Fibroblast of the aortic adventitia (primary cell): ENCODE results near the gene DIPK1A. TPM values are rescaled to one million over a fixed set of nuclear protein-coding genes. Genes with fewer than 3 reads are reported as not detected.
"Not testable (repeated sequence)": the region's sequence is repeated elsewhere in the genome, so short reads cannot be mapped to it uniquely, and the experiment has no call there.

ENCODE experiments used
- DNase-seq: peaks from one replicate; pipeline ENCODE4 v3.0.0-alpha.2; 2010; ENCODE audit warnings: low read depth
- H3K4me3 ChIP-seq: 2 replicates; pipeline ENCODE4 v1.5.1; 2011; ENCODE audit warnings: low read depth, mild to moderate bottlenecking, control low read depth, low read length, moderate library complexity
- CTCF ChIP-seq: IDR thresholded peaks from 2 replicates; pipeline ENCODE4 v1.5.1; 2011; ENCODE audit warnings: mild to moderate bottlenecking, low read length, control low read depth, inconsistent platforms; ENCODE audit not compliant: insufficient read depth
- total RNA-seq: library from RNA; depleted of rRNA; stranded (reverse); fragments of >200 nt; gene quantifications from 2 replicates; pipeline ENCODE4 v1.2.3, GENCODE V29; 2012; ENCODE audit warnings: low replicate concordance

The DIPK1A gene
- total RNA-seq, 1 donor: 17.1 TPM

DNA sequence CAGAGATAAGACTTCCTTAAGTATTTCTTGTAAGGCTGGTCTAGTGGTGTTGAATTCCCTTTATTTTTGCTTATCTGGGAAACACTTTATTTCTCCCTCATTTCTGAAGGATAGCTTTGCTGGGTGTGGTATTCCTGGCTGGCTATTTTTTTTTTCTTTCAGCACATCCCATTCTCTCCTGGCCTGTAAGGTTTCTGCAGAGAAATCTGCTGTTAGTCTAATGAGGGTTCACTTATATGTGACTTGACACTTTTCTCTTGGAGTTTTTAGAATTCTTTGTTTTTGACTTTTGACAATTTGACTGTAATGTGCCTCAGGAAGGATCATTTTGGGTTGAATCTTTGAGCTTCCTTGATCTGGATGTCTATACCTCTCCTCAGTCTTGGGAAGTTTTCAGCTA is 61.5 kb downstream of the DIPK1A start:
- no peak overlapping the region for H3K4me3 ChIP-seq

DNA sequence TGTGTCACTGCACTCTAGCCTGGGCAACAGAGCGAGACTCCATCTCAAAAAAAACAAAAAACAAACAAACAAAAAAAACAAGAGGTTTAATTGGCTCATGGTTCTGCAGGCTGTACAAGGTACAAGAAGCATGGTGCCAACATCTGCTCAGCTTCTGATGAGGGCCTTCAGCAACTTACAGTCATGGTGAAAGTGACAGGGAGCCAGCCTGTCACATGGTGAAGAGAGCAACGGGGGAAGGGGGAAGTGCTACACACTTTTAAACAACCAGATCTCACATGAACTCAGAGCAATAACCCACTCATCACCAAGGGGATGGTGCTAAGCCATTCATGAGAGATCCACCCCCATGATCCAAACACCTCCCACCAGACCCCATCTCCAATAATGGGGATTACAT is 63.2 kb downstream of the DIPK1A start:
- H3K4me3 ChIP-seq, DNase-seq: not testable (repeated sequence)

More for the DNA sequence above, 61.5 kb downstream of the DIPK1A start:
- DNase-seq: no peak
- TF ChIP-seq CTCF: no peak

GRCh38 chr1:92887465-92887864 is 73.8 kb downstream of the DIPK1A start:
- TF ChIP-seq CTCF: no peak
- DNase-seq: no peak
- no peak overlapping the region for H3K4me3 ChIP-seq

GRCh38 chr1:92886886-92887419 is 74.3 kb downstream of the DIPK1A start:
- no peak overlapping the region for H3K4me3 ChIP-seq
- no peak for TF ChIP-seq CTCF
- no peak for DNase-seq

- TF ChIP-seq CTCF: no peak
- DNase-seq: no peak
- no peak overlapping the region for H3K4me3 ChIP-seq
These were observed 77.1 kb downstream of the DIPK1A start for GRCh38 chr1:92884195-92884594.

GRCh38 chr1:92883297-92883696 is 78.0 kb downstream of the DIPK1A start:
- TF ChIP-seq CTCF: no peak
- DNase-seq: no peak
- no peak overlapping the region for H3K4me3 ChIP-seq

GRCh38 chr1:92882819-92883218 is 78.4 kb downstream of the DIPK1A start:
- no peak for DNase-seq
- no peak for TF ChIP-seq CTCF
- H3K4me3 ChIP-seq: no peak overlapping the region
